ENCODE measurements around the gene PRR3.

DNA sequence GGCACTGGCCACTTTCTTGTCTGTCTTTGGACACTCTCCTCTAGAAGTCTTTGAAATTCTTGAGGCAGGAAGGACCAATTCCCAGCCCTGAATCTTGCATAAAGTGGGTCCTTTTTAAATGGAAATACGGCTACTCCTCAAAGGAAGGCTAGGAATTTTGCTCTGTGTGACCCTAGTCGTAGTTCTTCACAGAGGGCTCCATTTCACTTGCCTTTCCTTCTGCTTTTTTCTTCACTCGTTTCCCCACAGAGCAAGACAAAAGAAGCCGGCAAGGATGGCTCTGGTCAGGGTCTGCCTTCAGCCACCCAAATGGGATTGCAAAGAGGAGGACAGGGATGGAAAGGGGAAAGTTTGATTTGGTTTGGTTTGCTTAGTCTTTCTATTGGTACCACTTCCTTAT, 42.0 kb upstream of the PRR3 start:
- TF ChIP-seq SIN3A (IDR thresholded peaks at IDR 0.05; ENCODE audit: borderline replicate concordance, low read depth, low read length) (no peak), FOXM1 (IDR thresholded peaks at IDR 0.05; ENCODE audit: low read depth) (no peak), CTCF (IDR thresholded peaks at IDR 0.05) (no peak), TCF12 (IDR thresholded peaks at IDR 0.05) (no peak), EP300 (IDR thresholded peaks at IDR 0.05; ENCODE audit: borderline replicate concordance in 1 of 2, low read depth in 1 of 2, low read length in 1 of 2) (no peak), TAF1 (IDR thresholded peaks at IDR 0.05; ENCODE audit: borderline replicate concordance, low read depth, low read length) (no peak), EZH2phosphoT487 (IDR thresholded peaks at IDR 0.05; ENCODE audit: borderline replicate concordance, low read depth) (no peak), RAD21 (IDR thresholded peaks at IDR 0.05; ENCODE audit: low read length) (no peak), POLR2AphosphoS5 (IDR thresholded peaks at IDR 0.05; ENCODE audit: low read depth, low read length) (no peak)
- TF ChIP-seq, protein P1, sequence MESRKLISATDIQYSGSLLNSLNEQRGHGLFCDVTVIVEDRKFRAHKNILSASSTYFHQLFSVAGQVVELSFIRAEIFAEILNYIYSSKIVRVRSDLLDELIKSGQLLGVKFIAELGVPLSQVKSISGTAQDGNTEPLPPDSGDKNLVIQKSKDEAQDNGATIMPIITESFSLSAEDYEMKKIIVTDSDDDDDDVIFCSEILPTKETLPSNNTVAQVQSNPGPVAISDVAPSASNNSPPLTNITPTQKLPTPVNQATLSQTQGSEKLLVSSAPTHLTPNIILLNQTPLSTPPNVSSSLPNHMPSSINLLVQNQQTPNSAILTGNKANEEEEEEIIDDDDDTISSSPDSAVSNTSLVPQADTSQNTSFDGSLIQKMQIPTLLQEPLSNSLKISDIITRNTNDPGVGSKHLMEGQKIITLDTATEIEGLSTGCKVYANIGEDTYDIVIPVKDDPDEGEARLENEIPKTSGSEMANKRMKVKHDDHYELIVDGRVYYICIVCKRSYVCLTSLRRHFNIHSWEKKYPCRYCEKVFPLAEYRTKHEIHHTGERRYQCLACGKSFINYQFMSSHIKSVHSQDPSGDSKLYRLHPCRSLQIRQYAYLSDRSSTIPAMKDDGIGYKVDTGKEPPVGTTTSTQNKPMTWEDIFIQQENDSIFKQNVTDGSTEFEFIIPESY (IDR thresholded peaks at IDR 0.05; ENCODE audit: borderline replicate concordance, low read depth), result no peak
